ENCODE measurements around the gene LINC00237. TPM values are rescaled to one million over a fixed set of nuclear protein-coding genes. Genes with fewer than 3 reads are reported as not detected.

The LINC00237 gene
- total and polyA plus RNA-seq, 9 of the 15 experiments (the other 6 are each of a cell fraction or from before 2014, with no cell fraction given) = not detected

- Histone ChIP-seq H4K20me1 (replicated peaks; ENCODE audit: control insufficient read depth, insufficient read depth, low read length) (no peaks in the 10 kb centered on the region; the same call in 1 of the 2 replicates), H3K9me1 (ENCODE audit: control insufficient read depth, insufficient read depth, low read length) (no peaks in the 10 kb centered on the region), H3K9ac (ENCODE audit: insufficient read depth in 1 of 2, low read depth in 2 of 2, low read length in 2 of 2) (no peak overlapping the region), H3K27ac (ENCODE audit: extremely low read depth, low read depth, low read length) (no peak overlapping the region), H3K36me3 (ENCODE audit: control insufficient read depth, insufficient read depth, low read length) (no peaks in the 10 kb centered on the region), H3K4me2 (ENCODE audit: insufficient read depth, low read length) (no peak overlapping the region), H2AFZ (ENCODE audit: low read depth, low read length) (no peak overlapping the region), H3K27me3 (ENCODE audit: control insufficient read depth in 2 of 2, insufficient read depth in 2 of 2, low read length in 2 of 2) (no peaks in the 10 kb centered on the region), H3K79me2 (ENCODE audit: control insufficient read depth, insufficient read depth, low read length) (no peaks in the 10 kb centered on the region), H3K4me3 (no peak overlapping the region), H3K9me3 (replicated peaks; ENCODE audit: control insufficient read depth, insufficient read depth, low read depth, low read length) (no peaks in the 10 kb centered on the region), H3K4me1 (replicated peaks in 1 of 2; ENCODE audit: control insufficient read depth in 2 of 2, insufficient read depth in 2 of 2, low read length in 2 of 2) (no peaks in the 10 kb centered on the region)
- no TSS peak for BruUV-seq (replicated peaks)
- 0% methylated on average over 2 of the region's 2 CpGs for WGBS (ENCODE audit: insufficient coverage, low coverage, missing lambda C conversion rate)
- ChIA-PET POLR2A (interaction anchor here (0.8 kb wide), 1 partner anchor 306 kb away, joined by 3 read pairs; no protein-coding TSS in a partner anchor), CTCF (ENCODE audit: low intra/inter-chr PET ratio) (no interaction called here)
- no peak for FAIRE-seq
- in situ Hi-C loops (cut with MboI) (no loop called here), intact Hi-C loops (cut with micrococcal nuclease) (no loop called here)
- TF ChIP-seq GTF2E2 (tag; IDR thresholded peaks at IDR 0.05) (no peak), HDAC6 (IDR thresholded peaks at IDR 0.05; ENCODE audit: low read depth, low read length) (no peak), ETV5 (CRISPR knock-in tag; IDR thresholded peaks at IDR 0.05; ENCODE audit: low read depth) (no peak), JUN (IDR thresholded peaks at IDR 0.05; ENCODE audit: borderline replicate concordance, low read depth, low read length) (no peak), JUN (CRISPR knock-in tag; IDR thresholded peaks at IDR 0.05; ENCODE audit: borderline replicate concordance) (no peak), ZNF212 (CRISPR knock-in tag; IDR thresholded peaks at IDR 0.05) (no peak), RBM14 (IDR thresholded peaks at IDR 0.05; ENCODE audit: borderline replicate concordance, insufficient read depth, low read depth, low read length) (no peak), DACH1 (IDR thresholded peaks at IDR 0.05; ENCODE audit: partially characterized antibody) (no peak), NRF1 (conservative IDR thresholded peaks at IDR 0.05 in 1 of 2, IDR thresholded peaks at IDR 0.05 in 1 of 2) (no peak), NCOA2 (IDR thresholded peaks at IDR 0.05; ENCODE audit: partially characterized antibody in 2 of 2) (no peak), SLC30A9 (CRISPR knock-in tag; IDR thresholded peaks at IDR 0.05) (no peak), NR2C1 (IDR thresholded peaks at IDR 0.05) (no peak), NR2C1 (tag; IDR thresholded peaks at IDR 0.05) (no peak)
- no peak for DNase-seq (ENCODE audit: extremely low read depth in 1 of 4, low spot score in 3 of 4)
- ATAC-seq = no peak
These were observed 23.6 kb downstream of the LINC00237 start for GRCh38 chr20:21082584-21082983.
